T-helper 2 cell treated with Interferon-gamma antibody and Interleukin-4, amounts not matched to agents 5 μg/mL and 100 μg/mL, for 36 hours (primary cell): ENCODE results near the gene IFT52.

Experiments used
- DNase-seq: peaks from one replicate; pipeline ENCODE4 v3.0.0; 2021; ENCODE audit warnings: low spot score
- H3K27ac Mint-ChIP-seq: one replicate; pipeline ENCODE4 v1.8.0; 2021; ENCODE audit warnings: mild to moderate bottlenecking, mixed read lengths
- H3K27me3 Mint-ChIP-seq: one replicate; pipeline ENCODE4 v1.8.0; 2021; ENCODE audit warnings: low read depth, mixed read lengths
- H3K36me3 Mint-ChIP-seq: one replicate; pipeline ENCODE4 v1.8.0; 2021; ENCODE audit warnings: low read depth, mixed read lengths
- H3K4me1 Mint-ChIP-seq: one replicate; pipeline ENCODE4 v1.8.0; 2021; ENCODE audit warnings: low read depth, mixed read lengths
- H3K4me3 Mint-ChIP-seq: one replicate; pipeline ENCODE4 v1.8.0; 2022; ENCODE audit warnings: mild to moderate bottlenecking, moderate library complexity, mixed read lengths
- H3K9me3 Mint-ChIP-seq: one replicate; pipeline ENCODE4 v1.8.0; 2021; ENCODE audit warnings: mixed read lengths

Gene IFT52

GRCh38 chr20:43590392-43591303 is at the start of gene IFT52:
Gene IFT52, plus strand, starts transcription at chr20:43590937. Its CDS starts 3,762 bp downstream, at chr20:43594699.
- H3K27me3 Mint-ChIP-seq = peaks cover under 1% of the 10 kb centered on the region
- H3K4me1 Mint-ChIP-seq = peaks cover 14% of the 10 kb centered on the region
- peak within 1 kb of the TSS; percentile 95 for H3K27ac Mint-ChIP-seq
- peak within 1 kb of the TSS; percentile 93 for H3K4me3 Mint-ChIP-seq
- peak; percentile 87 for DNase-seq
- H3K36me3 Mint-ChIP-seq = peaks cover 5% of the 10 kb centered on the region
- no peaks in the 10 kb centered on the region for H3K9me3 Mint-ChIP-seq

- Mint-ChIP-seq H3K27ac (no peak overlapping the region), H3K4me3 (no peak overlapping the region), H3K27me3 (no peaks in the 10 kb centered on the region), H3K9me3 (no peaks in the 10 kb centered on the region), H3K4me1 (no peaks in the 10 kb centered on the region), H3K36me3 (no peaks in the 10 kb centered on the region)
- no peak for DNase-seq
These were observed 49.5 kb upstream of the IFT52 start for GRCh38 chr20:43541214-43541613.

- Mint-ChIP-seq H3K4me1 (no peaks in the 10 kb centered on the region), H3K27ac (no peak overlapping the region), H3K27me3 (no peaks in the 10 kb centered on the region), H3K36me3 (no peaks in the 10 kb centered on the region), H3K9me3 (no peaks in the 10 kb centered on the region), H3K4me3 (no peak overlapping the region)
- DNase-seq = no peak
These were observed 48.6 kb upstream of the IFT52 start for GRCh38 chr20:43542161-43542560.

GRCh38 chr20:43542674-43543073 is 48.1 kb upstream of the IFT52 start:
- Mint-ChIP-seq H3K27me3 (no peaks in the 10 kb centered on the region), H3K9me3 (peaks cover 4% of the 10 kb centered on the region), H3K4me3 (no peak overlapping the region), H3K36me3 (peaks cover 3% of the 10 kb centered on the region), H3K4me1 (no peaks in the 10 kb centered on the region), H3K27ac (no peak overlapping the region)
- no peak for DNase-seq

- peaks cover 4% of the 10 kb centered on the region for H3K9me3 Mint-ChIP-seq
- no peaks in the 10 kb centered on the region for H3K27me3 Mint-ChIP-seq
These were observed 47.6 kb upstream of the IFT52 start for GRCh38 chr20:43543138-43543537.

GRCh38 chr20:43544501-43544900 is 46.2 kb upstream of the IFT52 start:
- Mint-ChIP-seq H3K36me3 (peaks cover 4% of the 10 kb centered on the region), H3K27ac (no peak overlapping the region), H3K4me1 (no peaks in the 10 kb centered on the region), H3K4me3 (no peak overlapping the region), H3K27me3 (no peaks in the 10 kb centered on the region), H3K9me3 (peaks cover 4% of the 10 kb centered on the region)
- no peak for DNase-seq

More at GRCh38 chr20:43543138-43543537, 47.6 kb upstream of the IFT52 start:
- Mint-ChIP-seq H3K4me3 (no peak overlapping the region), H3K27ac (no peak overlapping the region), H3K4me1 (no peaks in the 10 kb centered on the region), H3K36me3 (peaks cover 4% of the 10 kb centered on the region)
- DNase-seq = no peak

- DNase-seq = no peak
- Mint-ChIP-seq H3K4me3 (no peak overlapping the region), H3K27ac (no peak overlapping the region), H3K27me3 (no peaks in the 10 kb centered on the region), H3K36me3 (peaks cover 4% of the 10 kb centered on the region), H3K9me3 (peaks cover 4% of the 10 kb centered on the region), H3K4me1 (no peaks in the 10 kb centered on the region)
These were observed 44.7 kb upstream of the IFT52 start for GRCh38 chr20:43545837-43546578.

GRCh38 chr20:43548273-43548880 is 42.4 kb upstream of the IFT52 start:
- H3K4me3 Mint-ChIP-seq = no peak overlapping the region
- no peaks in the 10 kb centered on the region for H3K4me1 Mint-ChIP-seq
- DNase-seq = no peak
- peaks cover 4% of the 10 kb centered on the region for H3K9me3 Mint-ChIP-seq
- peaks cover 4% of the 10 kb centered on the region for H3K36me3 Mint-ChIP-seq
- H3K27me3 Mint-ChIP-seq = no peaks in the 10 kb centered on the region
- no peak overlapping the region for H3K27ac Mint-ChIP-seq

- H3K4me1 Mint-ChIP-seq = no peaks in the 10 kb centered on the region
- no peak overlapping the region for H3K4me3 Mint-ChIP-seq
- no peak overlapping the region for H3K27ac Mint-ChIP-seq
- H3K27me3 Mint-ChIP-seq = no peaks in the 10 kb centered on the region
- DNase-seq = no peak
- H3K9me3 Mint-ChIP-seq = peaks cover 4% of the 10 kb centered on the region
- H3K36me3 Mint-ChIP-seq = peaks cover 4% of the 10 kb centered on the region
These were observed 41.2 kb upstream of the IFT52 start for GRCh38 chr20:43549416-43550065.

- Mint-ChIP-seq H3K27ac (no peak overlapping the region), H3K9me3 (peaks cover 4% of the 10 kb centered on the region), H3K36me3 (peaks cover 4% of the 10 kb centered on the region), H3K4me1 (no peaks in the 10 kb centered on the region), H3K27me3 (no peaks in the 10 kb centered on the region), H3K4me3 (no peak overlapping the region)
- no peak for DNase-seq
These were observed 40.3 kb upstream of the IFT52 start for GRCh38 chr20:43550456-43550855.

GRCh38 chr20:43554369-43554768 is 36.4 kb upstream of the IFT52 start:
- Mint-ChIP-seq H3K36me3 (no peaks in the 10 kb centered on the region), H3K4me3 (no peak overlapping the region), H3K27me3 (no peaks in the 10 kb centered on the region), H3K4me1 (no peaks in the 10 kb centered on the region), H3K9me3 (no peaks in the 10 kb centered on the region), H3K27ac (no peak overlapping the region)
- no peak for DNase-seq

- no peak for DNase-seq
- Mint-ChIP-seq H3K27me3 (no peaks in the 10 kb centered on the region), H3K27ac (no peak within 1 kb of the TSS)
These were observed 32.2 kb upstream of the IFT52 start, which contains the start of gene SGK2 for GRCh38 chr20:43558412-43559146. Gene SGK2, plus strand, starts transcription at chr20:43559027. Its CDS starts 7,469 bp downstream, at chr20:43566496.

More at GRCh38 chr20:43558412-43559146, 32.2 kb upstream of the IFT52 start, which contains the start of gene SGK2:
- Mint-ChIP-seq H3K4me1 (no peaks in the 10 kb centered on the region), H3K36me3 (no peaks in the 10 kb centered on the region), H3K4me3 (no peak within 1 kb of the TSS), H3K9me3 (no peaks in the 10 kb centered on the region)
